Stomach smooth muscle (tissue), 2 donors: ENCODE data around the gene ACP4.

ENCODE experiments used
- H3K27ac ChIP-seq: one replicate; pipeline ENCODE4 v1.7.0; 2013; ENCODE audit warnings: mild to moderate bottlenecking, low read length, inconsistent platforms
- H3K27me3 ChIP-seq, 2 donors: one replicate each; pipeline ENCODE4 v1.7.0; 2013; ENCODE audit warnings: low read length in 2 of 2; ENCODE audit not compliant: insufficient read depth in 2 of 2, control insufficient read depth in 1 of 2
- H3K36me3 ChIP-seq, 2 donors: one replicate each; pipeline ENCODE4 v1.7.0; 2013; ENCODE audit warnings: low read length in 2 of 2; ENCODE audit not compliant: control insufficient read depth in 2 of 2, insufficient read depth in 2 of 2
- H3K4me1 ChIP-seq: one replicate; pipeline ENCODE4 v1.7.0; 2013; ENCODE audit warnings: low read length; ENCODE audit not compliant: control insufficient read depth, insufficient read depth
- H3K4me3 ChIP-seq, 2 donors: one replicate each; pipeline ENCODE4 v1.7.0; 2013; ENCODE audit warnings: low read length in 2 of 2
- H3K9ac ChIP-seq, 2 donors: one replicate each; pipeline ENCODE4 v1.7.0; 2013; ENCODE audit warnings: low read length in 2 of 2, mild to moderate bottlenecking in 1 of 2
- H3K9me3 ChIP-seq, 2 donors: one replicate each; pipeline ENCODE4 v1.7.0; 2013; ENCODE audit warnings: low read length in 2 of 2; ENCODE audit not compliant: control insufficient read depth in 2 of 2
- donor health status: healthy.
- donor health status: Pancreatic carcinoma.

ACP4 gene

DNA sequence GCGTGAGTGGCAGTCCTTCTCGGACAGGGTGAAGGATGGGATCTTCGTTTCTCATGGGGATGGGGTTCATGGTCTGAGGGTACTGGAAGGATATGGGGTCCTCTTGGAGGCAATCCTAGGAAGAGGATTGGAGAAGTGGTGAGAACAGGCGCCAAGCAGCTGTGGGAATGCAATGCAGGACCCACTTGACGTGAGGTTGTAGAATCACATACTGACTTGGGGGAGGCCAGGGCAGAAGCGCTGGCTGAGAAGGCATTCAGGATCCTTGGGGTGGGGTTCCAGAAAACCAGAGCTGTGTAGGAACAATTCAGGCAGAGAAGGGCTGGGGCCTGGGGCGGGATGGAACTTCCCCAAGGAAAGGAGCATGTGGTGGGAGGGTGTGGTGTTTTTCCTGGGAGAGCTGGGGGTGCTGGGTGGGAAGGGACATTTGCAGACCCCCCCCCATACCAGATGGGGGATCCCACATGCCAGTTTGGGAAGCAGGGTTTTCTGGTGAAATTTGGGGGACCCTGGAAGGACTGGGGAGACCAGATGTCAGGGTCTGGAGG is 32.5 kb downstream of the ACP4 start:
- peaks cover 48 to 49% of the 10 kb centered on the region in 2 donors for H3K27me3 ChIP-seq

DNA sequence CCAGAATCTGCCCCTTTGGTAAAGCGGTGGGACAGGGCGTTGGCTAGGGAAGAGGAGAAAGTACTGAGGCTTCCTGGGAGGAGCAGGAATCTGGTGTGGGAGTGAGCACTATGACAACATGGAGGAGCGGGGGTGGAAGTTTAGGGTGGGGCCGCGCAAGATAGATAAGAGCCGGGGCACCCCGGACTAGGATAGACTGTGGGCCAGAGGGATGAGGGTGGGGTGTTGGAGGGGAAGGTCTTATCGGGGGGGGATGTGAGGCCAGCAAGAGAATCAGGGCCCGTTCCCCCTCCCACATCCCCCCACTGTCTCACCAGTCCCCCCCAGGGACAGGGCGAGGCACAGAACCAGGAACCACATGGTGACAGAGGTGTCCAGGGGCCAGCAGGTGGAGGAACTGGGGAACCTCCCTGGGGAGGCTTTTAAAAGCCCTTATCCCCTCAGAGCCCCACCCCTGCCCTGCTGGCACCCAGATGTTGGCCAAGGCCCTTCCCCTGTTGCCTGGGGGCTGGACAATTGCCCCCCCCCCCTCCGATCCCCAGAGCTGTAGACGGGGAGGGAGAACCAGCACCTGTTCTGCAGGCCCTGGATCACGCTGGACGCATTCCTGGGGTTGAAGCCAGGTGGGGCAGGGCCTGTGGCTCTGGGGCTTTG is 33.3 kb downstream of the ACP4 start, which contains the start of gene KLK1:
Gene KLK1 (minus strand): TSS at position 399 of the 654 bp plus-strand sequence. CDS start 39 bp downstream, at position 360.
- Histone ChIP-seq H3K27me3 (peaks cover 40 to 46% of the 10 kb centered on the region in 2 donors), H3K27ac (no peak within 1 kb of the TSS), H3K9me3 (no peaks in the 10 kb centered on the region), H3K4me3 (no peak within 1 kb of the TSS), H3K4me1 (peaks cover under 1% of the 10 kb centered on the region), H3K9ac (no peak within 1 kb of the TSS), H3K36me3 (no peaks in the 10 kb centered on the region)

More for the DNA sequence above, 32.5 kb downstream of the ACP4 start:
- Histone ChIP-seq H3K9ac (no peak overlapping the region), H3K9me3 (no peaks in the 10 kb centered on the region), H3K27ac (no peak overlapping the region), H3K4me3 (no peak overlapping the region), H3K4me1 (peaks cover 4% of the 10 kb centered on the region), H3K36me3 (no peaks in the 10 kb centered on the region)

DNA sequence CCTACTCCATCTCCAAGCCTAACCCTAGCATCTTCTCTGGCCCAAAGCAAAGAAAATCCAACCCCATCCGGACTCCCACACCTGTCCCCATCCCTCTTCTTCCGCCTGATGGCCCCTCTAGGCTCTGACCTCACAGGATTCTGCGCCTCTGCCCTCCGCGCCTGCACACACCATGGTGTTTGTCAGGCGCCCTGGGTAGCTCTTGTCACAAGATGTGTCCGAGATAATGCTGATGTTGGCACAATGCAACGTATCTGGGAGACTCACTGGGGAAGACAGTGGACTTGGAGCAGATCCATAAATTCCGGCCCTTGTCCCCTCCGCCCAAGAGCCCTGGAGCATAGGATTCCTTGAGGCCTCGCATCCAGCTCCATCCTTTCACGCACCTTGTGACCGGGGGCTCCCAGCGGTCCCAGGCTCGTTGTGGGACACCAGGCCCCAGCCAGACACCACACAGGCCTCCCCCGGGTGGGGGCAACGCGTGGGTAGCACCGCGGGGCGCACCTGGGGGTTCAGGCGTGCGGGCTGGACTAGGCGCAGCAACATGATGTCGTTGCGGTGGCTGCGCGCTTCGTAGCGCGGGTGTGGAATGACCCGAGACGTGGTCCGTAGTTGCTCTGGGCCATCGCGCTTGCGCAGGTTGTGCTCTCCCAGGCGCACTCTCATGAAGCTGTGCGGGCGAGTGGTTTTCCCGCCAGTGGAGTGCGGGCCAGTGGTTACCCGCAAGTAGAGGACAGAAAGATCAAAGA is 36.5 kb downstream of the ACP4 start:
- H3K36me3 ChIP-seq, result no peaks in the 10 kb centered on the region
- H3K9ac ChIP-seq, result no peak overlapping the region
- no peak overlapping the region for H3K27ac ChIP-seq
- H3K27me3 ChIP-seq, result peaks cover 29 to 35% of the 10 kb centered on the region in 2 donors
- no peaks in the 10 kb centered on the region for H3K9me3 ChIP-seq
- no peak overlapping the region for H3K4me3 ChIP-seq
- no peaks in the 10 kb centered on the region for H3K4me1 ChIP-seq

DNA sequence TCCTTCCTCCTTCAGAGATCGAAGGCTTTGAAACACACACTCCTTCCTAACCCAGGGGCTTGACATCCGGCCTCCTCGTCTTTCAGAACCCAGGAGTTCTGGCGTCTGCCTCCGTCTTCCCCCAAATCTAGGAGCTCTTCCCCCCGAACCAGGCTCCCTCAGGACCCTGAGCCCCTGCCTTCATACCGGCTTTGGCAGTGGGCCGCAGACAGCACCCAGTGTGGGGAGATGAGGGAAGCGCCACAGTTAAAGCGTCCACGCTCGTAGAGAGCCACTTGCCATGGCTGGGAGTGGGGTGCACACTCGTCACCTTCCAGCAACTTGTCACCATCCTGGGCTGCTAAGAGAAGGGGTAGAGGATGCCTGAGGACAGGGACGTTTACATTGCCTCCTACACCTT is 37.3 kb downstream of the ACP4 start:
- no peaks in the 10 kb centered on the region for H3K4me1 ChIP-seq
- H3K36me3 ChIP-seq, result no peaks in the 10 kb centered on the region
- no peak overlapping the region for H3K27ac ChIP-seq
- H3K9me3 ChIP-seq, result no peaks in the 10 kb centered on the region
- H3K27me3 ChIP-seq, result peaks cover 26 to 30% of the 10 kb centered on the region in 2 donors
- H3K4me3 ChIP-seq, result no peak overlapping the region
- H3K9ac ChIP-seq, result no peak overlapping the region

DNA sequence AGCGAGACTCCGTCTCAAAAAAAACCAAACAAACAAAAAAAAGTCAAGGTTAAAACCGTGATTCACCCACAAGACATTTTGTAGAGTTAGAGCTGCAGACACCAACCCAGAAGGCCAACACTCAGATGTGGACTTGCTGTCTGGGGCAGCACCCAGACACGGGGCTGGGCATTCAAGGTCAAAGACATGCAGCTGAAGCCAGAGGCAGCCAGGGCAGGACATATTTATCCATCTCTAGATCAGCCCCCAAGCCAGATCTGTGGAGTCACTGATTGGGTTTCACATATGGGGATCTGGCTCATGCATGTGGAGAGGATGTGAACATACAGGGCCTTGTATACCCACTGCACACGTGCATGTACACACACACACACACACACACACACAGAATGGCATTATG is 39.6 kb downstream of the ACP4 start:
- Histone ChIP-seq H3K27ac (no peak overlapping the region), H3K36me3 (no peaks in the 10 kb centered on the region), H3K9me3 (no peaks in the 10 kb centered on the region), H3K4me3 (no peak overlapping the region), H3K4me1 (no peaks in the 10 kb centered on the region), H3K9ac (no peak overlapping the region), H3K27me3 (peaks cover 24 to 30% of the 10 kb centered on the region in 2 donors)

DNA sequence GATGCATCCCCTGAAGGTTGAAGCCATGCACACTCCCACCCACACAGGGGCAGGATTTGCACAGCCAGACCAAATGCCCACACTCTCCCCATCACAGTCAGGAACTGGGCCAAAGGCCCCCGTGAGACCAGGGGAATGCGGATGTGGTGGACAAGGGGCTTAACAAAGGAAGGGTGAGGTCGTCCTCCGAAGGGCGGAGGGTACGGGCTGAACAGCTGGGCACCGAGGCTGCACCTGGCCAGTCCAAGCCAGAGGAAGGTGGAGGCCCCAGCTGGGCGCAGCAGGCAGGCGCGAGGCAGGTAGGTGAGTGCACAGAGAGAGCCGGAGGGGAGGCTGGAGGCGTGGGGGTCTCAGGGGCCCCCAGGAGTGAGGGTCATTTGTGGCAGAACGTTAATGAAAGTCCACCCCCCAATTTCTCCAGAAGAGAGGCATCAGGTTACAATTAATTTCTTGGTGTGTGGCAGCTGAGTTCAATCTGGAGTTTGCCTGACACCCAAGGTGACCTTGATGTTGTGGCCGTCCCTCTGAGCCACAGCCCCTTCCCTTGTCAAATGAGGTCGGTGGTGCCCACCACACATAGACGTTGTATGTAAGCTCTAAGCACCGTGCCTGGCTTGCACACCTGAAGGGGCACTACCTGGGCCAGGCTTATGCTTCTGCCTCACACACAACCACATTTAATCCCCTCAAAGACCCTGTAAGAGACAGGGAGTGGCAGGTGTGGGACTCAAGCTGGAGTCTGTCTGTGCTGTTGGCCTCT is 40.2 kb downstream of the ACP4 start:
- Histone ChIP-seq H3K27ac (no peak overlapping the region), H3K9me3 (no peaks in the 10 kb centered on the region), H3K9ac (no peak overlapping the region), H3K4me3 (no peak overlapping the region), H3K4me1 (peaks cover 3% of the 10 kb centered on the region), H3K36me3 (no peaks in the 10 kb centered on the region), H3K27me3 (peaks cover 30% of the 10 kb centered on the region in 2 donors)

DNA sequence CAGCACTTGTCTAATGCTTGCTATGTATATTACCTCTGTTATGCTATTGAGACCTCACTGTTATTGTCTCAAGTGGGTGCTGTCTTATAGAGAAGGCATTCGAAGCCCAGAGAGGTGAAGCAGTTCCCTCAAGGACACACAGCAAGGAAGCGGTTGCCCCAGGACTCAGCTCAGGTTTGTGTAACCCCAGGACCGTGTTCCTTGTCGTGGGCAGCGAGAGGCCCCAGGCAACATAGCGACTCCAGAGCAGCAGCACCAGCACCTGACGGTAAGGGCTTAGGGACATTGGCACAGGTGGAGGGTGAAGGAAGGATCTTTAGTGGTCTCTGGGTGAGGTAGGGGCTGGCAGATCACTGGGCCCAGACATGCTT is 40.8 kb downstream of the ACP4 start:
- Histone ChIP-seq H3K36me3 (no peaks in the 10 kb centered on the region), H3K4me1 (peaks cover 9% of the 10 kb centered on the region), H3K9ac (no peak overlapping the region), H3K27ac (no peak overlapping the region), H3K27me3 (peaks cover 30 to 31% of the 10 kb centered on the region in 2 donors), H3K9me3 (no peaks in the 10 kb centered on the region), H3K4me3 (no peak overlapping the region)

DNA sequence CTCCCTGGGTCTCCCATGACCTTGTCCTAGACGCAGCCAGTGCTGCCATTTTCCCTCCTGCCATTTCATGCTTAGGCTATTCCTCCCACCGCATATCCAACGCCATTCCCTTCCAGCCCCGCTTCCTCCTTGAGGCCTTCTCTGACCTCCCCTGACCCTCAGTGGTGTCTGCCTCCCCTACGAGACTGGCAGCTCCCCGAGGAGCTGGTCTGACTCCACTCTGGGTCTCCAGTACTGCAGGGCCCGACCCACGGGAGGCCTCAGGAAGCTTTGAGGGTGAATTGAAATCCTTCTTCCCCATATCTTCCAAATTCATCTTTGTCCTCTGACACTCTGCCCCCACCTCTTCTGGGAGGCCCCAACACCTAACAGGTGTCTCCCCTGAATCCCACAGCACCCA is 42.5 kb downstream of the ACP4 start:
- Histone ChIP-seq H3K27me3 (peaks cover 26 to 34% of the 10 kb centered on the region in 2 donors), H3K36me3 (no peaks in the 10 kb centered on the region), H3K27ac (no peak overlapping the region), H3K4me1 (peaks cover 11% of the 10 kb centered on the region), H3K9ac (no peak overlapping the region), H3K4me3 (no peak overlapping the region), H3K9me3 (no peaks in the 10 kb centered on the region)

DNA sequence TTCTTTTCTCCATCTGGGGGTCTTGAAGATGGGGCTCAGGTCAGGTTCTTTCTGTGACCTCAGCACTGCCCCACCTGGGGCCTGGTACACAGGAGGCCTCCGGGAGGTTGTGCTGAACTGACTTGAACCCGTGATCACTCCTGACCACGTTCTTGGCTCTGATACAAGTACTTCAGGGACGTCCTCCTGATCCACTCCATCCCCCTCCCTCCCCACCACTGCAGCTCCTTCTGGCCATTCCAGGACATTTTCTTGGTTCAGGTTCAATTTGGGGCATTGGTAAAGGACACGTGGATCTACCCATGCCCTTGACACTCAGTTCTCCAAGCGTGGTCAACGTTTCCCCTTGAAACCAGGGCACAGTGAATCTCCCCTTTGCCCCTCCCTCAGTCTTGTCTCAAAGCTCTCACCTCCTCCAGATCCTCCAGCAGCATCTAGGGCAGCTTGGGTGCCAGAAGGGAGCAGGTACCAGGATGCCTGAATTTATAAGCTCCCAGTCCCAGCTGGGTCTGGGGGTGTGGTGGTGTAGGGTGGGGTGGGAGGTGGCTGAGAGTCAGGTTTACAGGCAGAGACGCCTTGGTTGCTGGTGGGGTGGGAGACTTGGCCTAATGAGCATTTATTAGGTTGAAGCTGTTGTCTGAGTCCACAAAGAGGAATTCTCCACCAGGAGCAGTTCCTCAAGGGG is 43.0 kb downstream of the ACP4 start, which contains the start of gene KLK15:
Gene KLK15 (minus strand): TSS at position 458 of the 685 bp plus-strand sequence. CDS start 2,082 bp downstream, outside the sequence.
- Histone ChIP-seq H3K27ac (no peak within 1 kb of the TSS), H3K4me1 (peaks cover 11% of the 10 kb centered on the region), H3K4me3 (no peak within 1 kb of the TSS), H3K36me3 (no peaks in the 10 kb centered on the region), H3K9ac (no peak within 1 kb of the TSS), H3K27me3 (peaks cover 26 to 34% of the 10 kb centered on the region in 2 donors), H3K9me3 (no peaks in the 10 kb centered on the region)

DNA sequence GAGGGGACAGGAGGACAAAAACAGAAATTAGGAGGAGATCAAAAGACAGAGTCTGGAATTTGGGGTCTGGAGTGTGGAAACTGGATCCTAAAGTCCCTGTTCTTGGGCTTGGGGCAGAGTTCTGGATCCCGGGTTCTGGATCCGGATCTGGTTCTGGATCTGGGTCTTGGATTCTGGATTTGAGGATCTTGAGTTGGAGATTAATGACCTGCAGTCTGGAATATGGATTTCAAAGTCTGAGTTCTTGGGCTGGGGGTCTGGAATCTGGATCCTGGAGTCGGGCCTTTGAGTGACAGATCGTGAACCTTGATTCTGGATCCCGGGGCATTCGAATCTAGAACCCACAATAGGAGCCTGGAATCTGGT is 43.6 kb downstream of the ACP4 start:
- peaks cover 26 to 34% of the 10 kb centered on the region in 2 donors for H3K27me3 ChIP-seq
- no peaks in the 10 kb centered on the region for H3K9me3 ChIP-seq
- H3K4me1 ChIP-seq, result peaks cover 11% of the 10 kb centered on the region
- no peaks in the 10 kb centered on the region for H3K36me3 ChIP-seq
- no peak overlapping the region for H3K4me3 ChIP-seq
- H3K27ac ChIP-seq, result no peak overlapping the region
- no peak overlapping the region for H3K9ac ChIP-seq
